ENCODE measurements around the gene TKT. TPM values are rescaled to one million over a fixed set of nuclear protein-coding genes. Genes with fewer than 3 reads are reported as not detected.

Gene TKT
- total RNA-seq, 2 experiments from 2014 or later: 91.5 to 103 TPM

DNA sequence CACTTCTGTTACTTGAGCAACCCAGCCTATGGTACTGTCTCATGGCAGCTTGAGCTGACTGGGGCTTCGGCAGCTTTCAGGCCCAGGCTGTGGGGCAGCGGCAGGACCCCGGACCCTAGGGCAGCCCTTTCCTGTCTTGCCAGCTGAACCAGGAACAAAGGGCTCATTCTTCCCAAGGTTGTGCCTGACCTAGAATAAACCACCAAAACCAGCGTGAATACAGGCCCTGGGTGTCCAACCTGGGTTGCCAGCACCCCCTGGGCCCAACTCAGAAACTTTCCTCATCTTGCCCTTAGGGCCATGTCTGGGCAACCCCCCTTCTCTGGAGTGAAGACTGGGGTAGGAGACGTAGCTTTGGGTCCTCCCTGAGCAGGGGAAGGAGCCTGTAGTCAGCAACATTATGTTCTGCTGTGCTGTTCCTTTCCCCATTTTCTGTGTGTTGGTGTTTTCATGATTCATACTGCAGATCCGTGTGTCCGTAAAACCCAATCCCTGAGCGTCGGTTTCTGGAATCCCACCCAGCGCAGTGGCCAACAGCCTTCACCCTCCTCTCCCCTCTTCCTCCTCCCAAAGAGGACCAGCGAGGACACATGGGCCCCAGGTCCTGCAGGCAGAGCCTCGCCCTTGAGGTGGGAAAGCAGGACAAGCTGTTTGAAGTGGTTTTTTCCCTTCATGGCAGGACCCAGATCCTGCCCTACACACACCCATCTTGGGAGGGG is 33.5 kb downstream of the TKT start:
- Mint-ChIP-seq H3K4me1 (ENCODE audit: low read depth) (peaks cover 5% of the 10 kb centered on the region), H3K36me3 (ENCODE audit: low read depth) (peaks cover 38% of the 10 kb centered on the region), H3K27ac (no peak overlapping the region), H3K27me3 (no peaks in the 10 kb centered on the region), H3K9me3 (no peaks in the 10 kb centered on the region), H3K4me3 (no peak overlapping the region)
- DNase-seq: peak in 1 of 14 experiments; percentile 4
- Histone ChIP-seq H3K9me3 (ENCODE audit: control insufficient read depth in 1 of 2, insufficient read depth in 1 of 2, low read length in 2 of 2) (peaks cover 0 to 9% of the 10 kb centered on the region in 2 experiments), H3K4me3 (ENCODE audit: low read length) (no peak overlapping the region), H3K27me3 (ENCODE audit: control insufficient read depth in 1 of 2, insufficient read depth in 2 of 2, low read length in 2 of 2) (no peaks in the 10 kb centered on the region), H3K36me3 (ENCODE audit: insufficient read depth, low read length) (peaks cover 37% of the 10 kb centered on the region), H3K27ac (ENCODE audit: low read depth in 1 of 2, low read length in 2 of 2) (no peak overlapping the region), H3K4me1 (ENCODE audit: insufficient read depth, low read length) (peaks cover 6% of the 10 kb centered on the region)
- intact Hi-C loops (cut with DNase I, micrococcal nuclease): no loop called here
- no peak for ATAC-seq (ENCODE audit: poor library complexity)
- POLR2A ChIA-PET: no interaction called here
- TF ChIP-seq, protein P1, sequence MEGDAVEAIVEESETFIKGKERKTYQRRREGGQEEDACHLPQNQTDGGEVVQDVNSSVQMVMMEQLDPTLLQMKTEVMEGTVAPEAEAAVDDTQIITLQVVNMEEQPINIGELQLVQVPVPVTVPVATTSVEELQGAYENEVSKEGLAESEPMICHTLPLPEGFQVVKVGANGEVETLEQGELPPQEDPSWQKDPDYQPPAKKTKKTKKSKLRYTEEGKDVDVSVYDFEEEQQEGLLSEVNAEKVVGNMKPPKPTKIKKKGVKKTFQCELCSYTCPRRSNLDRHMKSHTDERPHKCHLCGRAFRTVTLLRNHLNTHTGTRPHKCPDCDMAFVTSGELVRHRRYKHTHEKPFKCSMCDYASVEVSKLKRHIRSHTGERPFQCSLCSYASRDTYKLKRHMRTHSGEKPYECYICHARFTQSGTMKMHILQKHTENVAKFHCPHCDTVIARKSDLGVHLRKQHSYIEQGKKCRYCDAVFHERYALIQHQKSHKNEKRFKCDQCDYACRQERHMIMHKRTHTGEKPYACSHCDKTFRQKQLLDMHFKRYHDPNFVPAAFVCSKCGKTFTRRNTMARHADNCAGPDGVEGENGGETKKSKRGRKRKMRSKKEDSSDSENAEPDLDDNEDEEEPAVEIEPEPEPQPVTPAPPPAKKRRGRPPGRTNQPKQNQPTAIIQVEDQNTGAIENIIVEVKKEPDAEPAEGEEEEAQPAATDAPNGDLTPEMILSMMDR (IDR thresholded peaks at IDR 0.05): no peak
- CTCF ChIA-PET: no interaction called here

DNA sequence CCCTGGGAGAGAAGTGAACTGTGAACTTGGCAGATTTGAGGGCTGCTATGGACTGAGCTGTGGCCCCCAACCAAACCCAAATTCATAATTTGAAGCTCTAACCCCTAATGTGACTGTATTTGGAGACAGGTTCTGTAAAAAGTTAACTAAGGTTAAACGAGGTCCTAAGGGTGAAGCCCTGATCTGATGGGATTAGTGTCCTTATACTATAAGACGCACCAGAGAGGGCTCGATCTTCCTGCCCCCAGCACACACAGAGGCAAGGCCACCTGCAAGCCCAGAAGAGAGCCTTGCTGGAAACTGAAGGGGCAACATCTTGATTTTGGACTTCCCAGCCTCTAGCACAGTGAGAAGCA is 34.0 kb downstream of the TKT start:
- no peak for ATAC-seq (ENCODE audit: poor library complexity)
- peaks cover 5% of the 10 kb centered on the region for H3K4me1 Mint-ChIP-seq (ENCODE audit: low read depth)
- Histone ChIP-seq H3K36me3 (ENCODE audit: insufficient read depth, low read length) (peaks cover 32% of the 10 kb centered on the region), H3K4me1 (ENCODE audit: insufficient read depth, low read length) (peaks cover 6% of the 10 kb centered on the region), H3K27ac (ENCODE audit: low read depth in 1 of 2, low read length in 2 of 2) (no peak overlapping the region), H3K27me3 (ENCODE audit: control insufficient read depth in 1 of 2, insufficient read depth in 2 of 2, low read length in 2 of 2) (no peaks in the 10 kb centered on the region), H3K4me3 (ENCODE audit: low read length) (no peak overlapping the region), H3K9me3 (ENCODE audit: control insufficient read depth in 1 of 2, insufficient read depth in 1 of 2, low read length in 2 of 2) (peaks cover 0 to 9% of the 10 kb centered on the region in 2 experiments)
- peaks cover 32% of the 10 kb centered on the region for H3K36me3 Mint-ChIP-seq (ENCODE audit: low read depth)
- TF ChIP-seq, protein P1 (IDR thresholded peaks at IDR 0.05): no peak
- ChIA-PET CTCF (no interaction called here), POLR2A (no interaction called here)
- no peaks in the 10 kb centered on the region for H3K27me3 Mint-ChIP-seq
- intact Hi-C loops (cut with DNase I, micrococcal nuclease): no loop called here
- DNase-seq: no peak
- H3K9me3 Mint-ChIP-seq: no peaks in the 10 kb centered on the region
- no peak overlapping the region for H3K4me3 Mint-ChIP-seq
- no peak overlapping the region for H3K27ac Mint-ChIP-seq

- Histone ChIP-seq H3K4me3 (ENCODE audit: low read length) (no peak overlapping the region), H3K27ac (ENCODE audit: low read depth in 1 of 2, low read length in 2 of 2) (no peak overlapping the region), H3K4me1 (ENCODE audit: insufficient read depth, low read length) (peaks cover 6% of the 10 kb centered on the region), H3K36me3 (ENCODE audit: insufficient read depth, low read length) (peaks cover 27% of the 10 kb centered on the region), H3K27me3 (ENCODE audit: control insufficient read depth in 1 of 2, insufficient read depth in 2 of 2, low read length in 2 of 2) (no peaks in the 10 kb centered on the region), H3K9me3 (ENCODE audit: control insufficient read depth in 1 of 2, insufficient read depth in 1 of 2, low read length in 2 of 2) (peaks cover 0 to 9% of the 10 kb centered on the region in 2 experiments)
- DNase-seq (no peak), ATAC-seq (ENCODE audit: poor library complexity) (no peak)
- intact Hi-C loops (cut with DNase I, micrococcal nuclease): no loop called here
- H3K27ac Mint-ChIP-seq: no peak overlapping the region
- TF ChIP-seq, protein P1 (IDR thresholded peaks at IDR 0.05): no peak
- peaks cover 28% of the 10 kb centered on the region for H3K36me3 Mint-ChIP-seq (ENCODE audit: low read depth)
- no peaks in the 10 kb centered on the region for H3K27me3 Mint-ChIP-seq
- H3K9me3 Mint-ChIP-seq: no peaks in the 10 kb centered on the region
- ChIA-PET CTCF (no interaction called here), POLR2A (no interaction called here)
- H3K4me3 Mint-ChIP-seq: no peak overlapping the region
- peaks cover 5% of the 10 kb centered on the region for H3K4me1 Mint-ChIP-seq (ENCODE audit: low read depth)
Observed at GRCh38 chr3:53221345-53221744, 34.5 kb downstream of the TKT start.

Measured in CD4-positive, alpha-beta T cell (primary cell).